Renal pelvis (tissue), 4 donors: ENCODE measurements around the gene CPEB2. TPM values are rescaled to one million over a fixed set of nuclear protein-coding genes. Genes with fewer than 3 reads are reported as not detected.
"Not testable (repeated sequence)": the region's sequence is repeated elsewhere in the genome, so short reads cannot be mapped to it uniquely, and the experiment has no call there.

Experiments
- DNase-seq: peaks from one replicate; pipeline ENCODE4 v3.0.0-alpha.2; 2013
- polyA plus RNA-seq, 3 donors: library from polyadenylated mRNA; unstranded; fragments of 120-200 nt; gene quantifications; one replicate each; pipeline ENCODE4 v1.2.1, GENCODE V29; 2013; ENCODE audit not compliant: insufficient read length in 3 of 3

Gene CPEB2
- polyA plus RNA-seq, 3 donors: 15.5 to 18.2 (median 16.7) TPM

- DNase-seq: no peak
Measured at GRCh38 chr4:15040916-15041463, 38.7 kb downstream of the CPEB2 start.

DNA sequence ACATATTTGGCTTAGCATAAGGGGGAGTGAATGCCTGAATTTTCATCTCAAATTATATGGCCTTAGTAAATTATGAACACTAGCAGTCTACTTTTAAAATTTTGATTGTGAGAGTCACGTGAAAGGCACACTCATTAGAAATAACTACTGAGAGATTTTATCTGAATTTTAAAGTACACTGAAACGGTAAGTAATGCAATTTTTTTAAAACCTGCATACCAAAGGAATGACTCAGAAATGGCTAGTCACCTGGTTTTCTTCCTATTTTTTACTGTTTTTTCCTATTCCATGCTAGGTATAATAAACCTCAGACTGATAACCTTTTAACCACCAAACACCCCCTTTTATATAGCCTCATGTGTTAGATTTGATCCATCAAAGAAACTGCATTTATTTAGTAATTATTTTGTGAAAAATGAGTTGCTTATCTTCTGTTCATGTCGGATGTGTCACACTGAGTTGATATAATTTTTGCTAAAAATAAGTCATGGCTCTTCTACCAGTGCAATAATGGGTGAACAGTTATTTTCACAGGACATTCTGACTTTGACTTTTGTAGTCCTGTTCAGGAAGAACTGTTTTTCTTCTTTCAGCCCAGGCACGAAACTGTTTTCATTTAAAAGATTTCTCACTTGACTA, 40.4 kb downstream of the CPEB2 start:
- no peak for DNase-seq

GRCh38 chr4:15043226-15043625, 40.9 kb downstream of the CPEB2 start:
- no peak for DNase-seq

DNA sequence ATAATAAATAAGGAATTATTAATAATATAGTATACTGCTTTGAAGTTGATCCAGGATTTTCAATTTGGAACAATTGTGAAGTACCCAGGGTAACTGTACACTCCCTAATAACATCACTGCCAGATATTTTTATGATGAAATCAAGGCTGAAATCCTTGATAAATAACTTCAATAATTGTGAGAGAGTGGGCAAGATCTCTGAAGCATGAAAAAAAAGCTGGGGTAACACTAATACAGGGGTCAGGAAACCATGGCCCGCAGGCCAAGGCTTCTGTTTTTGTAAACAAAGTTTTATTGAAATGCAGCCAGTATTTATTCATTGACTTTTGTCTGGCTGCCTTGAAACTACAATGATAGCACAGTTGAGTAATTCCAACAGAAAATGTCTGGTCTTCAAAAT, 41.6 kb downstream of the CPEB2 start:
- no peak for DNase-seq

DNA sequence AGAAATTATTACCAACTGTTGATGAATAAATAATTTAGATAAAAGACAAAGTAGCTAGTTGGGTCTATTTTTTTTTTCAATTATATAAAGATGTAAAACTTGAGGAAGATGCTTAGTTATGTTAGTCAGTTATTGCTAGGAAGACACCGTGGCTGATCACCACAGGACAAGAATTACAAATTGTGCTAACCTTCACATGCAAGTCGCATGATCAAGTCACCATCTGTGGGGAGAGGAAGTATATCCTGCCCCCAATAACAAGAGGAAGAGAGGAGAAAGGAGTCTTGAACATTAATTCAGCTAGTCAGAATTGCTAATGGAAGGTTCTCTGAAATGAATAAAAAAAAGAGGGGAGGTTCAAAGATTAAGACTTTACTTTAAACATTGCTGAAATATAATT, 52.3 kb downstream of the CPEB2 start:
- DNase-seq: no peak

GRCh38 chr4:15060213-15060612, 57.9 kb downstream of the CPEB2 start:
- no peak for DNase-seq

DNA sequence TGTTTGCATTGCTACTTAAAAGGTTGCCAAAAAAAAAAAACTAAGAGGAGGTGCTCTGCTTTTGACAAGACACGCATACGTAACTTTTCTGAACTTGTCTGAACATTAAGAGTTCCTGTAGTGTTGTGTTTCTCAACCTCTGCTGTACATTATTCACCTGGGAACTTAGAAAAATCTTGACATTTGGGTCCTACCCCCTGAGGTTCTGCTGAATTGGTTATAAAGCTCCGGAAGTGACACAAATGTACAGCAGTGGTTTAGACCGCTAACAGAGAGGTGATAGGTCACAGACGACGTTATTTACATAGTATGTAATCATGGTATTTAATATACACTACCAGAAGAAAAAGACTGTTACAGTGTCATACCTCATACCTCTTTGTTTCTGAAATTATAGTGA, 61.1 kb downstream of the CPEB2 start:
- no peak for DNase-seq

DNA sequence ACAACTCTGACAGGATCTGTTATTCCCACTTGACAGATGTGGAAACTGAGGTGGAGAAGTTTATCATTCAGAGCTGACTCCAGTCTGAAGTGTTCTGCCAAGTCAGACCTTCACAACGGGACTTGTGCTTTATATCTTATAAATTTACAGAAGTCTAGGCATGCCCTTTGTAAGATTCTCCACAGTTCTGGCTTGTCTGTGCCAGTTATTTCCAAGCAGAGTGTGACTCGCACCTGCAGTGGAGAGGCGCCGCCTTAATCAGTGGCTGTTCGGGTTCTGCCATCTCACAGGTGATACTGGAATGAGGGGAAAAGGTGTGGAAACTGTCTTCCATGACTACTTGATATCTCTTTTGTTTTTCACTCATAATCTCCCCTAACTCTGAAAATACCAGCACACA, 63.2 kb downstream of the CPEB2 start:
- no peak for DNase-seq

DNA sequence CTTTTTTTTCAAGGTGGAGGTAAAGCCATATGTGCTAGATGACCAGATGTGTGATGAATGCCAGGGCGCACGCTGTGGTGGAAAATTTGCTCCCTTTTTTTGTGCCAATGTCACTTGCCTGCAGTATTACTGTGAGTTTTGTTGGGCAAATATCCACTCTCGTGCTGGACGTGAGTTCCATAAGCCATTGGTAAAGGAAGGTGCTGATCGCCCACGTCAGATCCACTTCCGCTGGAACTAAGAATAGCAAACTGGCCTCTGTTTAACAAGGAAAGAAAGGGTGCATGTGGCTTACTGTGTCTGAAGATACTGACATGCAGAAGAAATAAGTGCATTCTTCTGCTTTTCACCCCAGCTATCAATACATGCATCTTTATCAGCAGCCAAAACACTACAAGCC, 63.9 kb downstream of the CPEB2 start:
- no peak for DNase-seq

DNA sequence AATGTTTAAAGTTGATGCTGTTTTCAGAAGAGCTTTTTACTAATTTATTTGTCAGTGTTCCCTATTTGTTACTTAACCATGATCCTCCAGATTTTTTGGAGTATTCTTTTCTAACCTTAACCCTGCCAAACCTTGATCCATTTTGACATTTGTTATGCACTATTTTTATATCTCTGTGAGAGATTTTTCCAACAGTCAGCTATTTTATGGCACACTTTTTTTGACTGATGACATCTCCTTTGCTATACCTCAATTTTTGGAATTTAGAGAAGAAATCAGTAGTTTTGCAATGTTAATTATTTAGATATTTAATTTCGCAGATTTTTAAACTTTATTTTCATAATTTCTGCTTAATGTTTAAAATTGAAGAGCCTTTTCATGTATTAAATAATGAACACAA, 66.0 kb downstream of the CPEB2 start:
- no peak for DNase-seq

- no peak for DNase-seq
Measured at GRCh38 chr4:15075875-15076274, 73.6 kb downstream of the CPEB2 start.

GRCh38 chr4:15077969-15078368, 75.7 kb downstream of the CPEB2 start:
- DNase-seq: no peak

DNA sequence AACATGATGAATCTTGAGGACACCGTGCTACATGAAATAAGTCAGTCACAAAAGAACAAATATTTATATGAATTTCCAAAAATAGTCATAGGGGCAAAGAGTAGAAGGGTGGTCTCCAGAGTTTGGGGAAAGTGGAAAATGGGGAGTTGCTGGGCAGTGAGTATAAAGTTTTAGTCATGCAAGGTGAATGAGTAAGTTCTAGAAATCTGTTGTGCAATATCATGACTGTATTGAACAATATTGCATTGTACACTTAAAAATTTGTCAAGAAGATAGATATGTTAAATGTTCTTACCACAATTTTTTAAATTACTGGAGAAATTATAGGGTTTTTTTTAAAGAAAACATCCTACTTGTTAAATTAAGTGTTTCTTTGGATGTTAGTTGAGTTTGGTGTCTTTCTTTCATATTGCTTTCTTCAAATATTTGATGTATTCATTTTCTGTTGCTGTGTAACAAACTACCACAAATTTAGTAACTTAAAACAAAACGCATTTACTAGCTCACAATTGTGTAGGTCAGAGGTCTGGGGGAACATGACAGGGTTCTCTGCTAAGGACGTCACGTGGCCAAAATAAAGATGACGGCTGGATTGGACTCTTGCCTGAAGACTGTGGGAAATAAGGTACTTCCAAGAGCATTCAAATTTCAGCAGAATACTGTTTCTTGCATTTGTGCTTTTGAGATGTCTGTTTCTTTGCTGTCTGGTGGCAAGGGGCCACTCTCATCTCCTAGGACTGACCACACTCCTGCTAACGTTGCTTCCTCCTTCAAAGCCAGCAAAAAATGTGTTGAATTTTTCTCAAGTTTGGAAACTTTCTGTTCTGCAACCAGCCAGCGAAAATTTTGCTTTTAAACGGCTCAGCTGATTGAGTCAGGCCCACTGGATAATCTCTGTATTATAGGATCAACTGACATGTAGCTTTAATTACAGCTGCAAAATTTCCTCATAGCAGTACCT, 76.7 kb downstream of the CPEB2 start:
- no peak for DNase-seq

GRCh38 chr4:15084780-15085179, 82.5 kb downstream of the CPEB2 start:
- DNase-seq: no peak

- DNase-seq: not testable (repeated sequence)
Measured at GRCh38 chr4:15085762-15086161, 83.5 kb downstream of the CPEB2 start.

GRCh38 chr4:15086259-15086658, 84.0 kb downstream of the CPEB2 start:
- DNase-seq: not testable (repeated sequence)

DNA sequence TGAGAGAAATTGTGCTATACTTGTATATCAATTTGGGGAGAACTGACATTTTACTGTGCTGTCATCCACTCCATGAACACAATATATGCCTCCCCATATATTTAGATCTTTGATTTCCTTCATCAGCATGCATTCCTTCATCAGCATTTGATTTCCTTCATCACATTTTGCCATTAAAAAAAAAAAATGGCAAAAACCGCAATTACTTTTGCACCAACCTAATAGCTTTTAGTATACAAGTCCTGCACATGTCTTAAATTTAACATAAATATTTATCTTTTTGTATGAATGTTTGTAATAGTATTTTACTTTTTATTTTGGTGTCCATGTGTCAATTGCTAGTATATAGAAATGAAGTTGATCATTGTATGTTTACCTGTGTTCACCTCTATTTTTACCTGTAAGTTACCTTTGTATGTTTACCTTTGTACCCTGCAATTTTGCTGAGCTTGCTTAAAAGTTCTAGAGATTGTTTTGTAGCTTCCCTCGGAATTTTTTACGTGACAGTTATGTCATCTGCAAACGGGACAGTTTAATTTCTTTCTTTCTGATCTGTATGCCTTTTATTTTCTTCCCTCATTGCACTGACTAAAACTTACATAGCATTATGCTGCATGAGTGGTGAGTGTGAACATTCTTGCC, 86.2 kb downstream of the CPEB2 start:
- DNase-seq: no peak

- no peak for DNase-seq
Measured at GRCh38 chr4:15089979-15090378, 87.7 kb downstream of the CPEB2 start.

DNA sequence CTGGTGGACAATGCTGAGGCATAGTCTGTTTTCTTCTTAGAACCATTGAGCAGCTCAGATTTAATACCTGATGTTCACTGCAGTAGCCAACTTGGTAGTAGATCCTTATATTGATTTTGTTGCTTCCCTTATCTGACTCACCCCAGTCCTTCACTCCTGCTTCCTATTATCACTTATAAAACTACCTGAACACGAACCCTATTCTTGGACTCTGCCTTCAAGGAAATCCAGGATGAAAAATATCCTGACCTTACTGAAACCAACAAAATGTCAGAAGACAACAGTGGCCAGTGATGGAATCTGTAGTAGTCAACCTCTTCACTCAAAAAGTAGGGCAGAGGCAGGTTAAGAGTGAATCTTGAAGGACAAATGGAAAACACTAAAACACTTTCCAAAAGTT, 98.1 kb downstream of the CPEB2 start:
- no peak for DNase-seq

DNA sequence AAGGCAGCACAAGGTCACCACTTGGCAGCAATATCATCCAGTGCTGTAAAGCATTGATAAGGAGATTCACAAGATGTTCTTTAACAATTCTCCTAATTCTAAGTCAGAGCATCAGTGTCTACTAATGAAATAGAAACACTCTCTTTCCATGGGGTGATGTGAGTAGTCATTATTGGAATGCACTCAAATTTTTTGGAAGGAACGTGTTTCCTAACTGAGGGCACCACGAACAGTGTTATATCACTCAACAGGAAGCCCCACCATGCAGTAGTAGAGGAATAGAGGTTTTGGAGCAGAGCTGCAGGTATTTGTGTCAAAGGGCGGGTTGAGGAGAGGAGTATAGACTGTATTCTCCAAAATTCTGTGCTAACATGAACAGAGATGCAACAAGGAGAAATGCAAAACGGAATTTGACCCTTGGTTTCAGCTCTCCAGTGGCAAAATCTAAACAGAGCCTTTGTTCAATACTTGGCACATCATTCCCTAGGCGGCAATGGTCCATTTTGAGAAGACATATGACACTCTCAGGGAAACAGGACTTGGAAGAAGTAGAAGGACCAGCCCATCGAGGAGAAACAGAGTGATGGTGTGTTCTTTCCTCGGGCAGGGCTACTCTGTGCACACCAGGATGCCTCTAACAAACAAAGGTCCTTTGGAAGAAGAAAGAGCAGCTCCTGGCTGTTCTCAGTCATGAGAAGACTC, 98.9 kb downstream of the CPEB2 start:
- no peak for DNase-seq

DNA sequence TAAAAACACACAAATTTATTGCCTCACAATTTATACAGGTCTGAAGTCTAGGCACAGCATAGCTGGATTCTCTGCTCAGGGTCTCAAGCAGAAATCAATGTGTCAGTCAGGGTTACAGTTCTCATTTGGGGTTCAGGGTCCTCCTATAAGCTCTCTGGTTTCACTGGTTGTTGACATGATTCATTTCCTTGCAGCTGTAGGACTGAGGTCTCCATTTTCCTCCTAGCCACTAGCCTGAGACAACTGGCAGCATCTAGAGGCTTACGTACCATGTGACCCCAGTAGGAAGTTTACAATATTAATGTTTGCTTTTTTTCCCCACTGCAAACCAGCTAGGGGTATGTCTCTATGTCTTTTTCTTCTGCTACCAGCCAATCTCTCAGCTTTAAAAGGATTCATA, 102.5 kb downstream of the CPEB2 start:
- DNase-seq: no peak

GRCh38 chr4:15106399-15106798, 104.1 kb downstream of the CPEB2 start:
- DNase-seq: no peak
